ENCODE data around the gene CT47C1.
"Not testable (repeated sequence)": the region's sequence is repeated elsewhere in the genome, so short reads cannot be mapped to it uniquely, and the experiment has no call there.

Gene CT47C1

DNA sequence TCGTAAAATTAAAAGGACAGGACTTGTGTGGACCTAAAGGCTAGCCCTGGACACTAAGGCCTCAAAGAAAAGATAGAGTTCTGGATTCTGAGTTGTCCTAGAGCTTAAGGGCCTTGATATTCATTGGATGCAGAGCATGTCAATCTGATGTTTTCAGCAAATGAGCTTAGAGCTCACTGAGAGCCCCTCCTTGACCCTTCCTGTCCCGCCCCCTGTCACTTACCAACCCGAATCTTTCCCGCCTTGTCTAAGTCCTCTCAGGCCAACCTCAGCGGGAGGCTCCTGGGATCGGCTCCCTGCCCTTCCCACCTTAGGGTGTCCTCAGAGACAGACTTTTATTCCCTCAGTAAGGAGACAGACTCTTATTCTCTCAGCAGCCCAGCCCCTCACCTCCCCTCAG lies at the start of gene CT47C1:
Gene CT47C1 (plus strand): TSS at position 250 of the 400 bp plus-strand sequence. CDS start 233 bp downstream, outside the sequence.
- TF ChIP-seq CTCF (conservative IDR thresholded peaks at IDR 0.05; ENCODE audit: low read depth, low read length), result no peak
- no peak for DNase-seq (ENCODE audit: low read depth)
- H3K4me3 ChIP-seq (ENCODE audit: low read length), result no peak within 1 kb of the TSS

DNA sequence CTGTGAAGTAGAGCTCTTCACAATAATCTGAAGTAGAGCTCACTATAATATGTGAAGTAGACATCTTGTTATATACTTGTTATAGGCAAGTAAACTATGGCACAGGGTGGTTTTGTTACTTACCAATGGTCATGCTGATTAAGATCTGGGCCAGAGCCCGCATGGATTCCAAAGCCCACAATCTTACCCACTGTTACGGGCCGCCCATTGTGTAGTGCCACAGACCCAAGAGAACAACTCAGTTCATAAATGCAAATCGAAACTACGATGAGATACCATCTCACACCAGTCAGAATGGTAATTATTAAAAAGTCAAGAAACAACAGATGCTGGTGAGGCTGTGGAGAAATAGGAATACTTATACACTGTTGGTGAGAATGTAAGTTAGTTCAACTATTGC lies 46.9 kb upstream of the CT47C1 start:
- TF ChIP-seq CTCF (conservative IDR thresholded peaks at IDR 0.05; ENCODE audit: low read depth, low read length), result no peak
- H3K4me3 ChIP-seq (ENCODE audit: low read length), result no peak overlapping the region
- DNase-seq (ENCODE audit: low read depth), result no peak

GRCh38 chrX:119026344-119026743 lies 46.4 kb upstream of the CT47C1 start:
- not testable (repeated sequence) for DNase-seq (ENCODE audit: low read depth); H3K4me3 ChIP-seq (ENCODE audit: low read length)

GRCh38 chrX:119027960-119028732 lies 44.6 kb upstream of the CT47C1 start:
- not testable (repeated sequence) for DNase-seq (ENCODE audit: low read depth); H3K4me3 ChIP-seq (ENCODE audit: low read length)

DNA sequence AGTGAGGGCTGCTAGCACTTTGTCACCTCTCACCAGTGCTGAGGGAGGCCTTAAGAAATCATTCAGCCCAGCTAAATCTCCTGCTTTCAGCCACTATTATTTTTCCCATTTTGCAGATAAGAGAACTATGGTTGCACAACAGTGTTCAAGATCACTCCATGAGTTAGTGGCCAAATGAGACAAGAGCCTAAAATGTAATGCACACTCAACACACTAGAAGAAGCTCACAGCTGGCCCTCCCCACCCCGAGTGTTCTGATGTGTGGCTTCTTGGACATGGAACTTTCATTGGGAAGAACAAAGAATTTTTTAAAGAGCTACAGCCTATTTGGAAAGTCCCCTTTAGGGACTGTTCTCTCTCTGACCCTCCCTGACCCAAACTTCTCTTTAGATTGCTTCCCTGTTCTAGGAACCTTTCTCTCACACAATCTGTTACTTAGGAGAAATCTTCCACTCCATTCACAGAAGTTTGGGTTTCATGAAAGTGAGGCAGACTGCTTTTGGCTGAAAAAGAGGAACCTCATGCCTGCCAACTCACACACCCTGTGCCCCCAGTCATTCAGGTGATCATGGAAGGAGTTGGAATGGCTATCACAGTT lies 44.0 kb upstream of the CT47C1 start:
- H3K4me3 ChIP-seq (ENCODE audit: low read length), result no peak overlapping the region
- TF ChIP-seq CTCF (conservative IDR thresholded peaks at IDR 0.05; ENCODE audit: low read depth, low read length), result no peak
- DNase-seq (ENCODE audit: low read depth), result no peak

- H3K4me3 ChIP-seq (ENCODE audit: low read length); DNase-seq (ENCODE audit: low read depth): not testable (repeated sequence)
Observed at GRCh38 chrX:119029656-119030055, 43.1 kb upstream of the CT47C1 start.

- DNase-seq (ENCODE audit: low read depth), result no peak
- no peak for TF ChIP-seq CTCF (conservative IDR thresholded peaks at IDR 0.05; ENCODE audit: low read depth, low read length)
- H3K4me3 ChIP-seq (ENCODE audit: low read length), result no peak overlapping the region
Observed at GRCh38 chrX:119030990-119031389, 41.8 kb upstream of the CT47C1 start.

DNA sequence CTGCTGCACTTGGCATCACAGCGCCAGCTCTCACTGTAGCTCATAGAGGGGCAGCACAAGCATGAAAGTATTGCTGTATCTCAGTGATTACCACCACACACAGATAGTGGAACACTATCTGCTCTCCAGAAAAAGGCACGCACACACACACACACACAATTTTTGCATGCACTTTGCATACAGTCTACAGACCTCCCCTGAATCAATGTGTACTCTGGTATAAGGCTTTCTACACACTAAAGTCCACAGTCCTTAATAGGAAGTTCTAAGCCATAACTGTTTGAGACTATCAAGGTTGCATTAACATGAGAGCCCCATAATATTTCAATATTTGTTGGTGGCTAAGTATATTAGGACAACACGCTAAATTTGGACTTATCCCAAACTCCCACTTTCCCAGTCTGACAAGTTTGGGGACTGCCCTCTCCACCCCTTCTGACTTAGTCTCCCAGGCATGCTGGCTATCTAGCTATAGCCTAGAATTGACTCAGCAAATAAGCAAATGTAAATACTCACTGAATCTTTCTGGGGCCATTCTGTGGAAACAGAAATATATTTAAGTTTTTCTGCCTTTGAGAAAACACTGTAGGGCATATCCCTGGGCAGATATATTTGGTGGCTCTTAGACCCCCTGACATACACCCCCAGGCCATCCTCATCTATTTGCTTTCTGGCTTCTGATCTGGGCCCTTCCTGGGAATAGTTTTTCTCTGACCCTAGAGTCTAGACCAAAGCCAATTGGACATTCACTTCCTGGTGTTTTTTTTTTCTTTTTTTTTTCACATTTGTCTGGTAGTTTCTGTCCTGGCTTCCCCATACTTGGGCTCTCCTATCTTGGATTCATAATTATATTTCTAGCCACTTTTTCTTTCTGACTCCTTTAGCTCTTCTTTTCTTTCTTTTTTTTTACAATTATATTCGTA lies 36.4 kb upstream of the CT47C1 start:
- no peak for DNase-seq (ENCODE audit: low read depth)
- H3K4me3 ChIP-seq (ENCODE audit: low read length), result no peak overlapping the region
- TF ChIP-seq CTCF (conservative IDR thresholded peaks at IDR 0.05; ENCODE audit: low read depth, low read length), result no peak

Data from retinal pigment epithelial cell (primary cell).